MM.1S (cell line): ENCODE results near the gene TNFAIP3.

ENCODE experiments used
- EZH2 ChIP-seq: fragments of 300-600 bp; sonication (generic); optimal IDR thresholded peaks from 2 replicates; pipeline ENCODE3; 2017; ENCODE audit warnings: low read depth, mild to moderate bottlenecking, antibody characterized with exemption, low read length, mixed read lengths
- TF ChIP-seq, protein P1 (sequence below): fragments of 300-600 bp; sonication (generic); IDR thresholded peaks from 2 replicates; pipeline ENCODE4 v1.5.1; 2016; ENCODE audit warnings: antibody characterized with exemption, low read length, mixed read lengths

GRCh38 chr6:137846274-137846673 lies 20.8 kb upstream of the TNFAIP3 start:
- TF ChIP-seq, protein P1, sequence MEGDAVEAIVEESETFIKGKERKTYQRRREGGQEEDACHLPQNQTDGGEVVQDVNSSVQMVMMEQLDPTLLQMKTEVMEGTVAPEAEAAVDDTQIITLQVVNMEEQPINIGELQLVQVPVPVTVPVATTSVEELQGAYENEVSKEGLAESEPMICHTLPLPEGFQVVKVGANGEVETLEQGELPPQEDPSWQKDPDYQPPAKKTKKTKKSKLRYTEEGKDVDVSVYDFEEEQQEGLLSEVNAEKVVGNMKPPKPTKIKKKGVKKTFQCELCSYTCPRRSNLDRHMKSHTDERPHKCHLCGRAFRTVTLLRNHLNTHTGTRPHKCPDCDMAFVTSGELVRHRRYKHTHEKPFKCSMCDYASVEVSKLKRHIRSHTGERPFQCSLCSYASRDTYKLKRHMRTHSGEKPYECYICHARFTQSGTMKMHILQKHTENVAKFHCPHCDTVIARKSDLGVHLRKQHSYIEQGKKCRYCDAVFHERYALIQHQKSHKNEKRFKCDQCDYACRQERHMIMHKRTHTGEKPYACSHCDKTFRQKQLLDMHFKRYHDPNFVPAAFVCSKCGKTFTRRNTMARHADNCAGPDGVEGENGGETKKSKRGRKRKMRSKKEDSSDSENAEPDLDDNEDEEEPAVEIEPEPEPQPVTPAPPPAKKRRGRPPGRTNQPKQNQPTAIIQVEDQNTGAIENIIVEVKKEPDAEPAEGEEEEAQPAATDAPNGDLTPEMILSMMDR: no peak
- TF ChIP-seq EZH2: no peak
